ENCODE measurements around the gene NLGN1.

DNA sequence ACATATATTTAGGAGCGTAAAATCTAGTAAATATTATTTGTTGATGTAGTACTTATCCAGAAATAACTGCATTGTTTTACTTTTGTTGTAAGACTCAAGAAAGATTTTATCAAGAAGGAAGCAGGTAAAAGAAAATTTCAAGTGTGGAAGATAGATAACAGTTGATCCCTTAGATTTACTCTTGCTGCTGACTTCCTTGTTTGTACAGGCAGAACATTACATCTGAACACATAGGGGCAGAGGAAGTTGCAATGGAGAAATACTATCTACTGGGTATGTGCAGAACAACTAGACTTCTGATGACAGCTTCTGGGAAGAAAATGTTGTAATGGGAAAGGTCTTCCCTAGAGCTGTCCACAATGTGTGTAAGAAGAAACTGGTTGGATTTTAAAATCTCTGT, 350.6 kb downstream of the NLGN1 start:
- TF ChIP-seq, protein P1, sequence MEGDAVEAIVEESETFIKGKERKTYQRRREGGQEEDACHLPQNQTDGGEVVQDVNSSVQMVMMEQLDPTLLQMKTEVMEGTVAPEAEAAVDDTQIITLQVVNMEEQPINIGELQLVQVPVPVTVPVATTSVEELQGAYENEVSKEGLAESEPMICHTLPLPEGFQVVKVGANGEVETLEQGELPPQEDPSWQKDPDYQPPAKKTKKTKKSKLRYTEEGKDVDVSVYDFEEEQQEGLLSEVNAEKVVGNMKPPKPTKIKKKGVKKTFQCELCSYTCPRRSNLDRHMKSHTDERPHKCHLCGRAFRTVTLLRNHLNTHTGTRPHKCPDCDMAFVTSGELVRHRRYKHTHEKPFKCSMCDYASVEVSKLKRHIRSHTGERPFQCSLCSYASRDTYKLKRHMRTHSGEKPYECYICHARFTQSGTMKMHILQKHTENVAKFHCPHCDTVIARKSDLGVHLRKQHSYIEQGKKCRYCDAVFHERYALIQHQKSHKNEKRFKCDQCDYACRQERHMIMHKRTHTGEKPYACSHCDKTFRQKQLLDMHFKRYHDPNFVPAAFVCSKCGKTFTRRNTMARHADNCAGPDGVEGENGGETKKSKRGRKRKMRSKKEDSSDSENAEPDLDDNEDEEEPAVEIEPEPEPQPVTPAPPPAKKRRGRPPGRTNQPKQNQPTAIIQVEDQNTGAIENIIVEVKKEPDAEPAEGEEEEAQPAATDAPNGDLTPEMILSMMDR (IDR thresholded peaks at IDR 0.05; ENCODE audit: low read depth, low read length) = no peak
- TF ChIP-seq POLR2A (IDR thresholded peaks at IDR 0.05; ENCODE audit: extremely low read depth, insufficient read length) (no peak), MYC (IDR thresholded peaks at IDR 0.05; ENCODE audit: low read depth, low read length) (no peak)
- TF ChIP-seq, protein P2, sequence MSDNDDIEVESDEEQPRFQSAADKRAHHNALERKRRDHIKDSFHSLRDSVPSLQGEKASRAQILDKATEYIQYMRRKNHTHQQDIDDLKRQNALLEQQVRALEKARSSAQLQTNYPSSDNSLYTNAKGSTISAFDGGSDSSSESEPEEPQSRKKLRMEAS (IDR thresholded peaks at IDR 0.05; ENCODE audit: low read depth, low read length) = no peak

Data from NB4 (cell line).